Keratinocyte (primary cell): ENCODE data around the gene MROH7.

Experiments
- CTCF ChIP-seq, 3 experiments: IDR thresholded peaks in 1 of 3; conservative IDR thresholded peaks in 1 of 3; optimal IDR thresholded peaks in 1 of 3; 2 replicates in 2 of 3; 3 replicates in 1 of 3; pipeline versions ENCODE3 to v1.5.1; 2011; ENCODE audit warnings: low read length in 3 of 3, mild to moderate bottlenecking in 3 of 3, moderate library complexity in 2 of 3, control low read depth in 1 of 3, inconsistent platforms in 1 of 3; ENCODE audit not compliant: insufficient read depth in 2 of 3; ENCODE audit errors: extremely low read depth in 1 of 3
- EZH2 ChIP-seq: IDR thresholded peaks from one replicate; pipeline ENCODE4 v1.6.1; 2012; ENCODE audit warnings: inconsistent platforms, mild to moderate bottlenecking, low read length, moderate library complexity

GRCh38 chr1:54681358-54681757 lies 39.8 kb downstream of the MROH7 start:
- TF ChIP-seq CTCF (optimal IDR thresholded peaks at IDR 0.05 in 1 of 3, IDR thresholded peaks at IDR 0.05 in 1 of 3, conservative IDR thresholded peaks at IDR 0.05 in 1 of 3; ENCODE audit: extremely low read depth in 1 of 3, insufficient read depth in 2 of 3, low read length in 3 of 3) (no peak), EZH2 (no peak)
